GM20000 (cell line): ENCODE results near the gene SLC7A1.

Source experiments
- DNase-seq: peaks from one replicate; pipeline ENCODE4 v3.0.0; 2012; ENCODE audit warnings: low spot score
- CTCF ChIP-seq: IDR thresholded peaks from 2 replicates; pipeline ENCODE4 v1.5.1; 2012; ENCODE audit warnings: mild to moderate bottlenecking, control low read depth; ENCODE audit errors: extremely low read depth, missing control alignments

SLC7A1 gene

DNA sequence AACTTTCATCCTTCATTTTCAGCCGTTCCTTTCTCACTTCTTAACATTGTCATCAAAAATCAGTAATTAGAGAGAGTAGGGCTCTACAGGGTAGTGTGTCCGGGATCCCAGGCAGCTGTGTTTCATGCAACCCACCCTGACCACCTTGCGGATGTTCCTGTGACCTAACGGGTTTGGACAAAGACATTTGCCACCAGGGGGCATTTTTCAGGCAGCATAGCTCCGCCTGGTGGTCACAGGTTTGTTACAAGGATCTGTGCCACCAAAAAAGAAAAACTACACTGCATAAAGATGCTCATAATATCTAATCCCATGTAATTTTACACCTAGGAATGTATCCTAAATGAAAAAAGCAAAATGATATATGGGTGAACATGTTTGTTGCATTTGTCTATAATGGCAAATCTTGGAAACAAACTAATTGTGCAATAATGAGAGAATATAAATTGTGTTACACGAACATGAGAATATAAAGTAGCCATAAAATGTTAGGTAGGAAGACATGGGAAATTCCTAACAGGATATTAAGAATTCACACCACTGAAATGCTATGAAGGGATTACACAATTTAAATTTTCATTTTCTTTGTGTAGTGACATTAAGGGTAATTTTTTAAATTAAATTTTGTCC lies 123.0 kb downstream of the SLC7A1 start:
- peak; percentile 61 for DNase-seq
- peak; percentile 98 for TF ChIP-seq CTCF

- no peak for TF ChIP-seq CTCF
- DNase-seq = no peak
These were observed 123.9 kb downstream of the SLC7A1 start for GRCh38 chr13:29471551-29471950.

GRCh38 chr13:29465741-29466293 lies 129.7 kb downstream of the SLC7A1 start:
- no peak for TF ChIP-seq CTCF
- DNase-seq = no peak

- TF ChIP-seq CTCF = no peak
- DNase-seq = no peak
These were observed 131.3 kb downstream of the SLC7A1 start for GRCh38 chr13:29464105-29464679.

DNA sequence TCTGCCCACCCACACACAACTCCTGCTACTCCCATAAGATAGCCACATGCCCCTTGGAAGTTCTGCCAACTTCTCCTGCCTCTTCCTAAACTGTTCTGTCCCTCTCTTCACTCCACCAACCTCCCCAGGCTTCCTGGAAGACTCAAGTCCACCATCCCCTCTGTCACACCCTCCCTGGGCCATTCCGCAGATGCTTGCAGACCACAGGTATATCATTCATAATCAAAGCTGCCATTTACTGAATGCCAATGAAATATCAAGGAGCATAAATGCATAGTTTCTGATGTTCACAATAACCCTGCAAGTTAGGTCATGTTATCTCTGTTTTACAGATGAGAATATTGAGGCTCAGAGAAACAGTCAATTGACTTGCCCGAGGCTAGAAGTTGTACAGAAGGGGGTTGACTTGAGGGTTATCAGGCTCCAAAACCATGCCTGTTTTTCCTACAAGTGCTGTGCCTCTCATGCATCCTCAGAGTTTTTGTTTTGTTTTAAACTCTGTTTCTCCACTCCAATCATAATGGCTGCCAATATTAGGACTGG lies 135.6 kb downstream of the SLC7A1 start:
- no peak for DNase-seq
- TF ChIP-seq CTCF = no peak
